Caco-2 (cell line): ENCODE measurements around the gene FAM131B. TPM values are rescaled to one million over a fixed set of nuclear protein-coding genes. Genes with fewer than 3 reads are reported as not detected.

Experiments used
- BruUV-seq: library from RNA; stranded (reverse); fragments of 400-500 nt; replicated peaks from 2 replicates; lab custom pipeline; 2021; lab: Mats Ljungman, UMichigan
- CTCF ChIA-PET: fragments of 300-600 bp; sonication (Branson Sonifier 250); formaldehyde crosslinking; loops from one replicate; lab custom pipeline; 2022; ENCODE audit warnings: antibody characterized with exemption; lab: Charles Lee
- POLR2A ChIA-PET: fragments of 300-600 bp; sonication (Branson Sonifier 250); formaldehyde crosslinking; loops from one replicate; lab custom pipeline; 2022; ENCODE audit warnings: antibody characterized with exemption; lab: Charles Lee
- DNase-seq, 2 experiments: peaks; one replicate each; pipeline versions ENCODE4 v3.0.0 to v3.0.0-alpha.2; 2020 to 2022
- H3K27me3 ChIP-seq: replicated peaks from 2 replicates; pipeline ENCODE4 v1.6.0; 2011; ENCODE audit warnings: low read length; ENCODE audit not compliant: control insufficient read depth, insufficient read depth
- H3K36me3 ChIP-seq: 2 replicates; pipeline ENCODE4 v1.5.1; 2011; ENCODE audit warnings: low read length; ENCODE audit not compliant: control insufficient read depth, insufficient read depth
- H3K4me1 ChIP-seq: fragments of 250-450 bp; sonication (Bioruptor Pico); 2 replicates; pipeline ENCODE4 v1.5.1; 2020; ENCODE audit warnings: mild to moderate bottlenecking
- H3K4me3 ChIP-seq: 2 replicates; pipeline ENCODE4 v1.5.1; 2011; ENCODE audit warnings: low read depth, mild to moderate bottlenecking, control low read depth, low read length
- H3K9me3 ChIP-seq: fragments of 250-450 bp; sonication (Bioruptor Pico); 2 replicates; pipeline ENCODE4 v1.5.1; 2020; ENCODE audit warnings: mild to moderate bottlenecking, moderate library complexity
- H3K27ac Mint-ChIP-seq: one replicate; pipeline ENCODE4 v1.8.0; 2022; ENCODE audit warnings: mixed read lengths; ENCODE audit not compliant: unreplicated experiment
- H3K27me3 Mint-ChIP-seq: one replicate; pipeline ENCODE4 v1.8.0; 2022; ENCODE audit warnings: mixed read lengths; ENCODE audit not compliant: insufficient read depth, unreplicated experiment
- H3K36me3 Mint-ChIP-seq: one replicate; pipeline ENCODE4 v1.8.0; 2022; ENCODE audit warnings: mild to moderate bottlenecking, mixed read lengths; ENCODE audit not compliant: insufficient read depth, unreplicated experiment
- H3K4me1 Mint-ChIP-seq: one replicate; pipeline ENCODE4 v1.8.0; 2022; ENCODE audit warnings: low read depth, mixed read lengths; ENCODE audit not compliant: unreplicated experiment
- H3K4me3 Mint-ChIP-seq: one replicate; pipeline ENCODE4 v1.8.0; 2022; ENCODE audit warnings: mild to moderate bottlenecking, moderate library complexity, mixed read lengths; ENCODE audit not compliant: unreplicated experiment
- H3K9me3 Mint-ChIP-seq: one replicate; pipeline ENCODE4 v1.8.0; 2022; ENCODE audit warnings: mixed read lengths; ENCODE audit not compliant: unreplicated experiment
- intact Hi-C: fragments of 100-400 bp; cut with micrococcal nuclease; formaldehyde crosslinking; loops from one replicate; pipeline ENCODE4 v1.10.0; 2022; ENCODE audit not compliant: unreplicated experiment
- total RNA-seq: library from RNA; stranded (reverse); gene quantifications from 2 replicates; pipeline ENCODE4 v1.2.3, GENCODE V29; 2022
- TF ChIP-seq, protein P1 (sequence below), 2 experiments: fragments of 200-600 bp in 1 of 2; IDR thresholded peaks; 1 replicate in 1 of 2; 2 replicates in 1 of 2; pipeline versions ENCODE4 v1.5.1 to v1.8.0; 2011 to 2022; ENCODE audit warnings: antibody characterized with exemption in 1 of 2, control low read depth in 1 of 2, inconsistent platforms in 1 of 2, low read depth in 1 of 2, low read length in 1 of 2, mild to moderate bottlenecking in 1 of 2, moderate library complexity in 1 of 2; ENCODE audit not compliant: insufficient read depth in 1 of 2, severe bottlenecking in 1 of 2, unreplicated experiment in 1 of 2

FAM131B gene
- total RNA-seq, 1 experiment from 2014 or later, result 22.3 TPM

DNA sequence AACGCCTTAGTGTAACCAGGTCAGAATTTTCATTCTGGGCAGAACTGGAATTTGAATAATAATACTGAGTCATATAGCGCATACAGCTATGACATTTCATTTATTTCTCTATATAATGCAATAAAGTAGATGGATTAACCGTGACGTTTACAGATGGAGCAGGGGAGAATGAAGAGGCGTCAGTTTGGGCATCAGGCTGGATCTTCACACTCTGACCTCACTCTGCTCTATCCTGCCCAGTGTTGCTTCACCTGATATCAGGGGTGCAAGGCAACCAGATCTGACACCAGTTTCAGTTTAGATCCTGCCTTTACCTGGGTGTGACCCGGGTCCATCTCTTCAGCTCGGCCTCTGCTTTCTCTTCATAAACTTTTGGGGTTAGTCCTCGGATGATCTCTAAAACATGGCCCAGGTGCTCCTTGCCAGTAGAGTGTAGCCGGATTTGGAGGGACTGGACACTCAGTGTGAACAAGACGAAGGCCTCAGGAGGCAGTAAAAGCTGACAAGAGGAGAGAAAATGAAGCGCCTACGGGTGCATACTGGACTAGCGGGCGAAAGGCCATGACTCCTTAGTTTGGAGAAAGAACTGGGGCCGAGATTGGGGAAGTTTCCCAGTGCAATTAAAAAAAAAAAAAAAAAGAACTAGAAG lies 17.2 kb upstream of the FAM131B start:
- Mint-ChIP-seq H3K27me3 (no peaks in the 10 kb centered on the region), H3K9me3 (no peaks in the 10 kb centered on the region), H3K36me3 (peaks cover 18% of the 10 kb centered on the region), H3K27ac (peak overlapping the region; percentile 90), H3K4me3 (peak overlapping the region; percentile 85), H3K4me1 (peaks cover 14% of the 10 kb centered on the region)
- BruUV-seq, result TSS peak; percentile 63
- H3K4me3 ChIP-seq, result peak overlapping the region; percentile 70
- DNase-seq, result no peak
- H3K9me3 ChIP-seq, result no peaks in the 10 kb centered on the region
- POLR2A ChIA-PET, result interaction anchor here (0.6 to 1.9 kb wide), 7 partner anchors 7 to 139 kb away, joined by 3 to 24 read pairs (median 3); no protein-coding TSS in a partner anchor
- H3K4me1 ChIP-seq, result peaks cover 39% of the 10 kb centered on the region
- no peaks in the 10 kb centered on the region; the same call in 1 of the 2 replicates for H3K36me3 ChIP-seq
- no peaks in the 10 kb centered on the region for H3K27me3 ChIP-seq
- CTCF ChIA-PET, result interaction anchor here (0.6 to 1.8 kb wide), 16 partner anchors 8 to 139 kb away, joined by 3 to 23 read pairs (median 6); partner anchors contain the start of genes CASP2 and EPHA1
- intact Hi-C loops, result loop anchor here (1.0 to 2.0 kb wide), 5 partner anchors 9 to 139 kb away; partner anchors contain the start of genes EPHA1 and FAM131B
- TF ChIP-seq, protein P1, sequence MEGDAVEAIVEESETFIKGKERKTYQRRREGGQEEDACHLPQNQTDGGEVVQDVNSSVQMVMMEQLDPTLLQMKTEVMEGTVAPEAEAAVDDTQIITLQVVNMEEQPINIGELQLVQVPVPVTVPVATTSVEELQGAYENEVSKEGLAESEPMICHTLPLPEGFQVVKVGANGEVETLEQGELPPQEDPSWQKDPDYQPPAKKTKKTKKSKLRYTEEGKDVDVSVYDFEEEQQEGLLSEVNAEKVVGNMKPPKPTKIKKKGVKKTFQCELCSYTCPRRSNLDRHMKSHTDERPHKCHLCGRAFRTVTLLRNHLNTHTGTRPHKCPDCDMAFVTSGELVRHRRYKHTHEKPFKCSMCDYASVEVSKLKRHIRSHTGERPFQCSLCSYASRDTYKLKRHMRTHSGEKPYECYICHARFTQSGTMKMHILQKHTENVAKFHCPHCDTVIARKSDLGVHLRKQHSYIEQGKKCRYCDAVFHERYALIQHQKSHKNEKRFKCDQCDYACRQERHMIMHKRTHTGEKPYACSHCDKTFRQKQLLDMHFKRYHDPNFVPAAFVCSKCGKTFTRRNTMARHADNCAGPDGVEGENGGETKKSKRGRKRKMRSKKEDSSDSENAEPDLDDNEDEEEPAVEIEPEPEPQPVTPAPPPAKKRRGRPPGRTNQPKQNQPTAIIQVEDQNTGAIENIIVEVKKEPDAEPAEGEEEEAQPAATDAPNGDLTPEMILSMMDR (IDR thresholded peaks at IDR 0.05; ENCODE audit: insufficient read depth in 1 of 2, low read depth in 1 of 2, low read length in 1 of 2, severe bottlenecking in 1 of 2, unreplicated experiment in 1 of 2), result no peak

DNA sequence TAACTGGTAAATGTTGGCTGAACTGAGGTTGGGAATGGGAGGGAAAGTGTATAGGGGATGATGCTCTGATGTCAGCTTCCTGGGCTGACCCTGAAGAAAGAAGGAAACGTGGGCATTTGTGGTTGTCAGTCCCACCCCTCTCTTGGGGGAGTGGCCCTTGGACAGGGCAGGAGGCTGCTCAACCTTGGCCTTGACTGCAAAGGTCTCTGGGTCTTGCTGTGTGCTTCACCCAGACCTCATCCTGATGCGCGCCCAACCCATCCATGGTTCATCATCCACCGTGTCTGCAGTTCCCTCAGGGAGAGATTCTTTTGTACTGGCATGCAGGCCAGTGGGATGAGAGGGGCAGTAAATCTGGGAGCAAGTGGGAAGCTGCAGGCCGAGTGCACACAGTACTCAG lies 13.9 kb upstream of the FAM131B start:
- Histone ChIP-seq H3K36me3 (no peaks in the 10 kb centered on the region; the same call in 1 of the 2 replicates), H3K27me3 (no peaks in the 10 kb centered on the region), H3K4me1 (peaks cover 27% of the 10 kb centered on the region), H3K4me3 (no peak overlapping the region), H3K9me3 (no peaks in the 10 kb centered on the region)
- peaks cover 17% of the 10 kb centered on the region for H3K36me3 Mint-ChIP-seq
- POLR2A ChIA-PET, result no interaction called here
- no peak for DNase-seq
- H3K9me3 Mint-ChIP-seq, result no peaks in the 10 kb centered on the region
- no peak overlapping the region for H3K4me3 Mint-ChIP-seq
- peaks cover 32% of the 10 kb centered on the region for H3K4me1 Mint-ChIP-seq
- BruUV-seq, result no TSS peak
- H3K27ac Mint-ChIP-seq, result no peak overlapping the region
- CTCF ChIA-PET, result interaction anchor here (1.3 kb wide), 1 partner anchor 31 kb away, joined by 3 read pairs; no protein-coding TSS in a partner anchor
- no peaks in the 10 kb centered on the region for H3K27me3 Mint-ChIP-seq
- intact Hi-C loops, result no loop called here
- TF ChIP-seq, protein P1 (IDR thresholded peaks at IDR 0.05; ENCODE audit: insufficient read depth in 1 of 2, low read depth in 1 of 2, low read length in 1 of 2, severe bottlenecking in 1 of 2, unreplicated experiment in 1 of 2), result no peak

DNA sequence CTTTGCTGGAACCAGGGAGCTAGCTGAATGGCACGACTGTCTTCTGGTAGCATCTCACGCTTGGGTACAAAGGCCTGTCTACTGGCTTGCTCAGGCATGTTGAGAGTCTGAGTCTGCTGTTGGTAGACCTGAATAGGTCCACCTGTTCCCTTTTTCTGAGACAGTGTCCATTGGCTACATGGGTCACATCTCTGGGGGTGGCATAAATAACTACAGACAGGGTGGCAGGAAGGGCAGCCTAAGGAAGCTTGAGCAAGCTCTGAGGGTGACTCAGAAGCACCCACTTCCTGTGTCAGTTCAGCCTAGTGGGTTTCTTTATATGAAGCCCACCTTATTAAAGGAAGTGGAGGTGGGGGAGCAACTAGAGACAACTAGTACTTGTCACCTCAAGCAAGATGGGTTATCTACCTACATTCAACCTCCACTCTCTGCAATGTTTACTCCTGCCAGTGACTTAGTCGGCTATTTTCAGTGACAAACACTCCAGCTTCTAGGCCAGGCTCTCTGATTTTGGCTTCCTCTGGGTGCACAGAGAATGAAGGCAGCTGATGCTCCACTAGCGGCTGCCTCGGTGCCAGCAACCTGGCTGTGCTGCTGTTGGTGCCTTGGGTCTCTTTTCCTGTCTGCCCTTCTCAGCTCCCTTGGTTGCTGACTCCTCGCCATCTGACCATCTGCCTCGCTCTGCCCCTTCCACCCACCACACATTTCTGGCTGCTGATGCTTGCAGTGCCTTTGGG lies 13.0 kb upstream of the FAM131B start:
- no peaks in the 10 kb centered on the region for H3K27me3 Mint-ChIP-seq
- H3K9me3 Mint-ChIP-seq, result no peaks in the 10 kb centered on the region
- TF ChIP-seq, protein P1 (IDR thresholded peaks at IDR 0.05; ENCODE audit: insufficient read depth in 1 of 2, low read depth in 1 of 2, low read length in 1 of 2, severe bottlenecking in 1 of 2, unreplicated experiment in 1 of 2), result no peak
- Histone ChIP-seq H3K36me3 (no peaks in the 10 kb centered on the region; the same call in 1 of the 2 replicates), H3K4me1 (peaks cover 35% of the 10 kb centered on the region), H3K9me3 (no peaks in the 10 kb centered on the region), H3K4me3 (no peak overlapping the region), H3K27me3 (no peaks in the 10 kb centered on the region)
- CTCF ChIA-PET, result interaction anchor here (1.3 to 1.6 kb wide), 2 partner anchors 30 to 135 kb away, joined by 3 to 4 read pairs; no protein-coding TSS in a partner anchor
- no TSS peak for BruUV-seq
- H3K4me3 Mint-ChIP-seq, result no peak overlapping the region
- peaks cover 22% of the 10 kb centered on the region for H3K36me3 Mint-ChIP-seq
- no peak for DNase-seq
- H3K4me1 Mint-ChIP-seq, result peaks cover 41% of the 10 kb centered on the region
- no peak overlapping the region for H3K27ac Mint-ChIP-seq
- POLR2A ChIA-PET, result no interaction called here
- intact Hi-C loops, result no loop called here
